HUES64 (cell line): ENCODE results near the gene FMO4.
"Not testable (repeated sequence)": the region's sequence is repeated elsewhere in the genome, so short reads cannot be mapped to it uniquely, and the experiment has no call there.

ENCODE experiments used
- H3K27ac ChIP-seq: 2 replicates; pipeline ENCODE4 v1.7.0; 2013; ENCODE audit warnings: low read depth, low read length, inconsistent platforms
- H3K27me3 ChIP-seq: 2 replicates; pipeline ENCODE4 v1.6.1; 2013; ENCODE audit warnings: mild to moderate bottlenecking, low read length; ENCODE audit not compliant: insufficient read depth
- H3K36me3 ChIP-seq: 2 replicates; pipeline ENCODE4 v1.6.1; 2013; ENCODE audit warnings: mild to moderate bottlenecking, low read length; ENCODE audit not compliant: insufficient read depth
- H3K4me1 ChIP-seq: 2 replicates; pipeline ENCODE4 v1.6.1; 2013; ENCODE audit warnings: mild to moderate bottlenecking, low read length, moderate library complexity; ENCODE audit not compliant: insufficient read depth
- H3K4me3 ChIP-seq: 2 replicates; pipeline ENCODE4 v1.5.1; 2013; ENCODE audit warnings: mild to moderate bottlenecking, low read length, moderate library complexity
- H3K9ac ChIP-seq: 2 replicates; pipeline ENCODE4 v1.6.1; 2013; ENCODE audit warnings: mild to moderate bottlenecking, low read depth, low read length
- H3K9me3 ChIP-seq: 2 replicates; pipeline ENCODE4 v1.6.1; 2013; ENCODE audit warnings: low read depth, low read length; ENCODE audit not compliant: insufficient read depth
- WGBS: fragments of 150-250, 120-280 bp; methylation state at CpG from one replicate; pipeline ENCODE4 v1.1.7; 2013; ENCODE audit warnings: missing lambda C conversion rate; 5-methylcytosine and 5-hydroxymethylcytosine counted together

FMO4 gene

DNA sequence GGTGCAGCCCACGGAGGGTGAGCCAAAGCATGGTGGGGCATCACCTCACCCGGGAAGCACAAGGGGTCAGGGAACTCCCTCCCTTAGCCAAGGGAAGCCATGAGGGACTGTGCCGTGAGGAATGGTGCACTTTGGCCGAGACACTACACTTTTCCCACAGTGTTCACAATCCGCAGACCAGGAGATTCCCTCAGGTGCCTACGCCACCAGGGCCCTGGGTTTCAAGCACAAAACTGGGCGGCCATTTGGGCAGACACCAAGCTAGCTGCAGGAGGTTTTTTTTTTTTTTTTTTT is 45.3 kb downstream of the FMO4 start:
- not testable (repeated sequence) for H3K9ac ChIP-seq, H3K36me3 ChIP-seq, H3K27ac ChIP-seq, H3K9me3 ChIP-seq, H3K4me1 ChIP-seq, H3K27me3 ChIP-seq, H3K4me3 ChIP-seq
- 94% methylated on average over 7 of the region's 7 CpGs for WGBS

DNA sequence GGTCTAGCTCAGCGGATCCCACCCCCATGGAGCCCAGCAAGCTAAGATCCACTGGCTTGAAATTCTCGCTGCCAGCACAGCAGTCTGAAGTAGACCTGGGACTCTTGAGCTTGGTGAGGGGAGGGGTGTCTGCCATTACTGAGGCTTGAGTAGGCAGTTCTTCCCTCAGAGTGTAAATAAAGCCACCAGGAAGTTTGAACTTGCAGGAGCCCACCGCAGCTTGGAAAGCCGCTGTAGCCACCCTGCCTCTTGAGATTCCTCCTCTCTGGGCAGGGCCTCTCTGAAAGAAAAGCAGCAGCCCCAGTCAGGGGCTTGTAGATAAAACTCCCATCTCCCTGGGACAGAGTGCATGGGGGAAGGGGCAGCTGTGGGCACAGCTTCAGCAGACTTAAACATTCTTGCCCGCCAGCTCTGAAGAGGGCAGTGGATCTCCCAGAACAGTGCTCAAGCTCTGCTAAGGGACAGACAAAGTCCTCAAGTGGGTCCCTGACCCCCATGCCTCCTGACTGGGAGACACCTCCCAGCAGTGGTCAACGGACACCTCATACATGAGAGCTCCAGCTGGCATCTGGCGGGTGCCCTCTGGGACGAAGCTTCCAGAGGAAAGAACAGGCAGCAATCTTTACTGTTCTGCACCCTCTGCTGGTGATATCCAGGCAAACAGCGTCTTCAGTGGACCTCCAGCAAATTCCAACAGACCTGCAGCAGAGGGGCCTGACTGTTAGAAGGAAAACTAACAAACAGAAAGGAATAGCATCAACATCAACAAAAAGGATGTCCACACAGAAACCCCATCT is 45.9 kb downstream of the FMO4 start:
- WGBS = 88% methylated on average over 9 of the region's 9 CpGs

DNA sequence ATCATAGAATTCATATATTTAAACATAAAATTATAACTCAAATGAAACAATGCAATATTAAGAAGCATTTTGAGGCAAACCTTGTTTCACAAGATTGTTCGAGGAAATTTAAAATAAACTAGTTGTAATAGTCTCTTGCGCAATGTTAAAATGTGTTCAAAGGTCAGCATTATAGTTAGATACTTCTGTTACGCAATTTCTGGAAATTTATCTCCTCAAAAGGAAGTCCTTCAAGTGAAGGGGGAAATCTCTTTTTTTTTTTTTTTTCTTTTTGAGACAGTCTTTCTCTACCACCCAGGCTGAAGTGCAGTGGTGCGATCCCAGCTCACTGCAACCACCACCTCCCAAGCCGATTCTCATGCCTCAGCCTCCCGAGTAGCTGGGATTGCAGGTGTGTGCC is 52.1 kb downstream of the FMO4 start:
- no peaks in the 10 kb centered on the region for H3K9me3 ChIP-seq
- H3K4me3 ChIP-seq = no peak overlapping the region
- H3K27me3 ChIP-seq = no peaks in the 10 kb centered on the region
- no peak overlapping the region for H3K27ac ChIP-seq
- WGBS = 93% methylated on average over 6 of the region's 6 CpGs
- H3K9ac ChIP-seq = no peak overlapping the region
- no peaks in the 10 kb centered on the region for H3K36me3 ChIP-seq
- H3K4me1 ChIP-seq = no peaks in the 10 kb centered on the region

More for the DNA sequence above, 45.9 kb downstream of the FMO4 start:
- not testable (repeated sequence) for H3K27ac ChIP-seq, H3K9ac ChIP-seq, H3K4me1 ChIP-seq, H3K9me3 ChIP-seq, H3K36me3 ChIP-seq, H3K27me3 ChIP-seq, H3K4me3 ChIP-seq

DNA sequence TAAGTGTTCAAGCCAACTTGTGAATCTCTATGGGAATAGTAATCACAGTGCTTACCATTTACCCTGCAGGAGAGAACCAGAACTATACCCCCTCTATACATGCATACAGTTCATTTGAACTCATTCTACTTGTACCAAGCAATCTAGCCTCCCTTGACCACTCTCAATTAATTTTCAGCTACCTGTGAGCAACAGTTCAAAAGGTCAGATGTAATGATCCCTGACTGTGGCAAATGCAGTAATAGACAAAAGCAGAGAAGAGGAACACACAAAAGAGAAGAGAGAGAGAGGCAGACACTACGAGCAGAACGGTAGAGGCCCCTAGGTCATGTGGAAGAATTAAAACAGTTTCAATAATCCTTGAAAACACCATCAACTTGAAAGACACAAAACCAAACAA is 52.8 kb downstream of the FMO4 start:
- H3K27me3 ChIP-seq = no peaks in the 10 kb centered on the region

DNA sequence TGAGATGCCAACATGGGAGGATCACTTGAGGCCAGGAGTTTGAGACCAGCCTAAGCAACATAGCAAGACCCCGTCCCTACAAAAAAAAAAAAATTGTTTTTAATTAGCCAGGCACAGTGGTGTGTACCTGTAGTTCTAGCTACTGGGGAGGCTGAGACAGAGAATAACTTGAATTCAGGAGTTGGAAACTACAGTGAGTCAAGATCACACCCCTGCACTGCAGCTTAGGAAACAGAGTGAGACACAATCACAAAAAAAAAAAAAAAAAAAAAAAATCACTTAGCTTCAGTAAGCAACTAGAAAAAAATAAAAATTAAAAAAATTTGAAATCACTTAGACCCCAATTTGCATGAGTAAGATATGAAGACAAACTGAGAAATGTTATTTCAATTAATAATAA is 53.5 kb downstream of the FMO4 start:
- Histone ChIP-seq H3K4me3 (no peak overlapping the region), H3K36me3 (no peaks in the 10 kb centered on the region), H3K9me3 (no peaks in the 10 kb centered on the region), H3K9ac (no peak overlapping the region), H3K27ac (no peak overlapping the region), H3K4me1 (no peaks in the 10 kb centered on the region), H3K27me3 (no peaks in the 10 kb centered on the region)
- 100% methylated on average over 1 of the region's 1 CpG for WGBS

More for the DNA sequence above, 52.8 kb downstream of the FMO4 start:
- Histone ChIP-seq H3K4me1 (no peaks in the 10 kb centered on the region), H3K27ac (no peak overlapping the region), H3K36me3 (no peaks in the 10 kb centered on the region), H3K9me3 (no peaks in the 10 kb centered on the region), H3K9ac (no peak overlapping the region), H3K4me3 (no peak overlapping the region)
- 93% methylated on average over 2 of the region's 2 CpGs for WGBS

DNA sequence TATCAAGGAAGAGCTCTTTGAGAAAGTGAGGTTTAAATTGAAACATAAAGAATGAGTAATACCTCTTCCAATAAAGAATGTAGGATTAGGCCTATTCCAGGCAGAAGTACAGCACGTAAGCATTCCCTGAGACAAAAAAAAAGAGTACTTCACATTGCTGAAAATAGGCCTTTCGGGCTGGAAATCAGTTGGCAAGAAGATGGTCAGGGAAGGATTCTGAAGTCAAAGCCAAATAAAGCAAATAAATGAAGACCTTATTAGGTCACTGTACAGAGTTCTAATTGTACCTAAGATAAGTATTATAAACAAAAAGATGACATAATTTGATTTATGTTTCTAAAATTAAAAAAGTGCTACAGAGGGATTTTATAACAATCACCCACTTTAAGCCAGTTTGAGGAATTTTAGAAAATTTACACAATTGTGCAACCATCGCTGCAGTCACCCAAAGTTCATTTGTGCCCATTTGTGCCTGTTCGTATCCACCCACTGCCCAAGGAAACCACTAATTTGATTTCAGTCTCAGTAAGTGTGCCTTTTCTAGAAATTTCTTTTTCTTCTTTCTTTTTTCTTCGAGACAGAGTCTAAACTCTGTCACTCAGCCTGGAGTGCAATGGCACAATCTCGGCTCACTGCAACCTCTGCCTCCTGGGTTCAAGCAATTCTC is 58.6 kb downstream of the FMO4 start:
- Histone ChIP-seq H3K27me3 (no peaks in the 10 kb centered on the region), H3K9ac (no peak overlapping the region), H3K27ac (no peak overlapping the region), H3K4me3 (no peak overlapping the region), H3K4me1 (no peaks in the 10 kb centered on the region), H3K9me3 (no peaks in the 10 kb centered on the region), H3K36me3 (no peaks in the 10 kb centered on the region)
- 92% methylated on average over 6 of the region's 6 CpGs for WGBS

DNA sequence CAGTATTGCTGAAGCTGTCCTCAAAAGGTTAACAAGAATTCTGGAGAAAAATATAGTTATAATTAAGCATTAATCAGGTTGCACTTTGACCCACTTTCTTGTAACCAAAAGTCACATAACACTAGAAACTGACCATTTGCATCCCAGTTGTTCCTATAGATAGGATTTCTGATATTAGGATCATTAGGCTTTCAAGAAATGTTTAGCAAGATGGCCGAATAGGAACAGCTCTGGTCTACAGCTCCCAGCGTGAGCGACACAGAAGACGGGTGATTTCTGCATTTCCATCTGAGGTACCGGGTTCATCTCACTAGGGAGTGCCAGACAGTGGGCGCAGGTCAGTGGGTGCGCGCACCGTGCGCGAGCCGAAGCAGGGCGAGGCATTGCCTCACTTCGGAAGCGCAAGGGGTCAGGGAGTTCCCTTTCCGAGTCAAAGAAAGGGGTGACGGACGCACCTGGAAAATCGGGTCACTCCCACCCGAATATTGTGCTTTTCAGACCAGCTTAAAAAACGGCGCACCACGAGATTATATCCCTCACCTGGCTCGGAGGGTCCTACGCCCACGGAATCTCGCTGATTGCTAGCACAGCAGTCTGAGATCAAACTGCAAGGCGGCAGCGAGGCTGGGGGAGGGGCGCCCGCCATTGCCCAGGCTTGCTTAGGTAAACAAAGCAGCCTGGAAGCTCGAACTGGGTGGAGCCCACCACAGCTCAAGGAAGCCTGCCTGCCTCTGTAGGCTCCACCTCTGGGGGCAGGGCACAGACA is 59.6 kb downstream of the FMO4 start:
- H3K27me3 ChIP-seq, H3K4me1 ChIP-seq, H3K9me3 ChIP-seq, H3K4me3 ChIP-seq, H3K9ac ChIP-seq, H3K36me3 ChIP-seq, H3K27ac ChIP-seq: not testable (repeated sequence)
- WGBS = 38% methylated on average over 22 of the region's 32 CpGs

DNA sequence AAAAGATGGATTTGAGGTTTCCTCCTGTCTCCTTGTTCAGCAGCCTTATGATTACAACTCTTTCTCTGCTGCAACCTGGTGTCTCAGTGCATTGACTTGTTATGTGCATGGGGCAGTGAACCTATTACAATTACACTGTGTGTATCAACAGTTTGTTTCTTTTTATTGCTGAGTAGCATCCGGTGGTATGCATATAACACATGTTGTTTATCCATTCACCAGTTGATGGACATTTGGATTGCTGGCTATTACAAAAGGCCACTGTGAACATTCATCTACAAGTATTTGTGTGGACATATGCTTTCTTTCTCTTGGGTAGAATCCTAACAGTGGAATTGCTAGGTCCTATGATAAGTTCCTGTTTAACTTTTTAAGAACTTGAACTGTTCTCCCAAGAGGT is 65.9 kb downstream of the FMO4 start:
- WGBS = 100% methylated on average over 1 of the region's 1 CpG
- no peaks in the 10 kb centered on the region for H3K36me3 ChIP-seq
- no peak overlapping the region for H3K9ac ChIP-seq

DNA sequence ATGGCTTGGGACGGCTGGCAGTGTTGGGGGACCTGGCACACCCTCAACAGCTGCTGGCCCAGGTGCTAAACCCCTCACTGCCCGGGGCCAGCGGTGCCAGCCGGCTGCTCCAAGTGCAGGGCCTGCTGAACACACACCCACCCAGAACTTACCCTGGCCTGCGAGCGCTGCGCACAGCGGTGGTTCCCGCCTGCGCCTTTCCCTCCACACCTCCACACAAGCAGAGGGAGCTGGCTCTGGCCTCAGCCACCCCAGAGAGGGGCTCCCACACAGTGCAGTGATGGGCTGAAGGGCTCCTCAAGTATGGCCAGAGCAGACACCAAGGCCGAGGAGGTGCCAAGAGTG is 67.9 kb downstream of the FMO4 start:
- Histone ChIP-seq H3K36me3 (no peaks in the 10 kb centered on the region), H3K27me3 (no peaks in the 10 kb centered on the region), H3K9me3 (peaks cover 6% of the 10 kb centered on the region; the same call in 1 of the 2 replicates), H3K9ac (no peak overlapping the region), H3K27ac (no peak overlapping the region), H3K4me1 (no peaks in the 10 kb centered on the region), H3K4me3 (no peak overlapping the region)
- WGBS = 97% methylated on average over 11 of the region's 11 CpGs

More for the DNA sequence above, 65.9 kb downstream of the FMO4 start:
- Histone ChIP-seq H3K27ac (no peak overlapping the region), H3K4me3 (no peak overlapping the region), H3K9me3 (peaks cover 6% of the 10 kb centered on the region; the same call in 1 of the 2 replicates), H3K4me1 (no peaks in the 10 kb centered on the region), H3K27me3 (no peaks in the 10 kb centered on the region)

DNA sequence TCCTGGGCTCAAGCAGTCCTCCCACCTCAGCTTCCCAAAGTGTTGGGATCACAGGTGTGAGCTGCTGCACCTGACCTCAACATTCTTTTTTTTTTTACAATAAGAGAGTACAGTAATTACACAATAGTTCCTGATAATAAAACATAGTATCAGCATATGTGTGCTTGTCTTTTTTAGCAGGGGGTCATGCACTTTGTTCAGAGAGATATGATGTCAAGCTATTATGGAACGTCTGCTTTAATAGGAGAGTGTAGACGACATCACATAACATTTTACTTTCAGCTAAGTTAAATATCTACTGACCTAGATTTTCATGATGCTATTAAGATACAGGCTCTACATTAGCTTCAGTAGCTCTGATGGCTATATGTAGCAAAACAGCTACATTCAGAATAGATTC is 70.5 kb downstream of the FMO4 start:
- H3K36me3 ChIP-seq = no peaks in the 10 kb centered on the region
- no peak overlapping the region for H3K27ac ChIP-seq
- H3K4me1 ChIP-seq = no peaks in the 10 kb centered on the region
- no CpG with 5 or more reads among the region's 2 CpGs for WGBS
- no peak overlapping the region for H3K9ac ChIP-seq
- peaks cover 6% of the 10 kb centered on the region; the same call in 1 of the 2 replicates for H3K9me3 ChIP-seq
- H3K27me3 ChIP-seq = no peaks in the 10 kb centered on the region
- H3K4me3 ChIP-seq = no peak overlapping the region

DNA sequence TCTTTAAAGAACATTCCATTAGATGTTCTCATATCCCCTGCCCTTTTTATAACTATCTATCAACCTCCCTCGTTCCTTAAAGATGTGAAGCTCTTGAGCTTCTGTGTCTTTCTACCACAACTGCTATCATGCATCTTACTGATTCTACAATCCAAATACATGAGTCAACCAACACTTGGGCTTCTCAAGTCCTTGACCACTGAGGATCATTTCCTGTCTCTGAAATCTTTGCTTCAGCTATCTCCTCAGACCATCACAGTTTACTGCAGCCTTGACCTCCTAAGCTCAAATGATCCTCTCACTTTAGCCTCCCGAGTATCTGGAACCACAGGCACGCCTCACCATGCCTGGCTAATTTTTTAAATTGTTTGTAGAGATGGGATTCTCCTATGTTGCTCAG is 75.2 kb downstream of the FMO4 start:
- Histone ChIP-seq H3K4me1 (no peaks in the 10 kb centered on the region), H3K9ac (no peak overlapping the region), H3K27ac (no peak overlapping the region), H3K36me3 (no peaks in the 10 kb centered on the region), H3K27me3 (no peaks in the 10 kb centered on the region), H3K9me3 (no peaks in the 10 kb centered on the region), H3K4me3 (no peak overlapping the region)
- 96% methylated on average over 3 of the region's 3 CpGs for WGBS
